Measurements from ENCODE around the gene ZNF579. TPM values are rescaled to one million over a fixed set of nuclear protein-coding genes. Genes with fewer than 3 reads are reported as not detected.

Gene ZNF579
- total and polyA plus RNA-seq, 2 of the 8 experiments (the other 6 are each of a cell fraction or from before 2014, with no cell fraction given), result 10.0 to 18.9 TPM

DNA sequence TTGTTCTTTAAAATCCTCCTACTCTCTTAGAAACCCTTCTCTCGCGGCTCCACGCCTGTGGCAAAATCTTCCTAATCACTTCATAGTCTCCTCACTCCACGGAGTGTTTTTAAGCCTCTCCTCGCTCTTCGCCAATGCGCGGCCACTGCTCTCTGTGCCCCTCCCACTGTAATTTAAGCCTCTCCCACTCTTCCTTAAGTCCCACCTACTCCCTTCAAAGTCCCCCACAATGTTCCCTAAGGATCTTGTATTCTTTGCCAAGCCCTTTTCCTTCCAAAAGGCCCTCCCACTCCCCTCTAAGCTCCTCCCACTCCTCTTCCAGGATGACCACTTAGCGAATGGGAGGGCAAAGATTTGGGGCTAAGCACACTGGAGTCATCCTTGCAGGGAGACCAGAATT is 17.4 kb upstream of the ZNF579 start:
- H3K27ac ChIP-seq (ENCODE audit: low read depth, low read length), result no peak overlapping the region
- H2AFZ ChIP-seq (ENCODE audit: low read length), result no peak overlapping the region
- no peak overlapping the region for H4K8ac ChIP-seq (ENCODE audit: extremely low read depth, insufficient read depth, low read length)
- no peak overlapping the region for H2BK120ac ChIP-seq (replicated peaks; ENCODE audit: low read depth, low read length)
- WGBS, 2 experiments (ENCODE audit: extremely low coverage in 1 of 2, insufficient coverage in 1 of 2, insufficient read length in 1 of 2, insufficient replicate concordance in 2 of 2, low coverage in 1 of 2, low lambda C conversion rate in 2 of 2, missing lambda C conversion rate in 1 of 2), result 78% methylated on average over 9 of the region's 9 CpGs; no CpG with 5 or more reads in 1 of the 2 experiments
- peaks cover 0 to 10% (median 8%) of the 10 kb centered on the region in 4 experiments; a peak in 3 of 8 replicates for H3K36me3 ChIP-seq (ENCODE audit: control insufficient read depth in 2 of 4, insufficient read depth in 4 of 4, low read length in 3 of 4)
- no peak overlapping the region for H2BK20ac ChIP-seq (ENCODE audit: low read length)
- H3K9me3 ChIP-seq (ENCODE audit: insufficient read depth in 2 of 2, low read depth in 1 of 2, low read length in 1 of 2), result no peaks in the 10 kb centered on the region
- H2BK15ac ChIP-seq (ENCODE audit: low read length), result no peak overlapping the region
- H2BK12ac ChIP-seq (ENCODE audit: low read depth, low read length), result 0 out of 2 replicates have a peak overlapping the region, but pooled peaks have one; percentile 63
- POLR2A ChIA-PET (ENCODE audit: partially characterized antibody), result interaction anchor here (1.0 to 3.7 kb wide), 16 partner anchors 10 to 191 kb away, joined by 3 to 42 read pairs (median 8); partner anchors contain the start of genes NAT14, U2AF2, UBE2S and ZNF579
- peaks cover 10% of the 10 kb centered on the region; the same call in 1 of the 2 replicates for H3K23me2 ChIP-seq (ENCODE audit: low read depth, low read length)
- peaks cover 0 to 2% (median 0%) of the 10 kb centered on the region in 4 experiments; a peak in 1 of 7 replicates for H3K27me3 ChIP-seq (replicated peaks in 1 of 4; ENCODE audit: control insufficient read depth in 3 of 4, extremely low read depth in 1 of 4, insufficient read depth in 3 of 4, low read length in 3 of 4)
- H3K4me2 ChIP-seq (ENCODE audit: insufficient read depth in 1 of 2, low read depth in 2 of 2, low read length in 2 of 2), result peak overlapping the region; percentile 52 to 72; a peak in 3 of 4 replicates
- CTCF ChIA-PET (ENCODE audit: partially characterized antibody), result interaction anchor here (2.6 to 2.7 kb wide), 2 partner anchors 8 to 35 kb away, joined by 10 to 12 read pairs; partner anchors contain the start of gene ZNF865
- no peak overlapping the region for H4K91ac ChIP-seq (replicated peaks; ENCODE audit: insufficient read length, low read length)
- peaks cover 3% of the 10 kb centered on the region for H3K79me1 ChIP-seq (ENCODE audit: low read depth, low read length)
- no peak overlapping the region for H3K4ac ChIP-seq (replicated peaks; ENCODE audit: insufficient read length, low read depth, low read length)
- peak in 1 of 2 experiments; percentile 48 for DNase-seq (ENCODE audit: low read depth in 1 of 2, low spot score in 2 of 2)
- peak overlapping the region; percentile 66; the same call in 1 of the 2 replicates for H2BK5ac ChIP-seq (ENCODE audit: low read depth, low read length)
- H4K5ac ChIP-seq (ENCODE audit: insufficient read length, low read depth, low read length), result no peak overlapping the region
- H3K18ac ChIP-seq (ENCODE audit: extremely low read depth, low read length), result no peak overlapping the region; the same call in 1 of the 2 replicates
- peaks cover 0 to 3% of the 10 kb centered on the region in 2 experiments; a peak in 2 of 4 replicates for H3K79me2 ChIP-seq (ENCODE audit: control insufficient read depth in 1 of 2, insufficient read depth in 2 of 2, low read length in 2 of 2)
- H3K9ac ChIP-seq (replicated peaks in 1 of 4; ENCODE audit: extremely low read depth in 1 of 4, low read depth in 3 of 4, low read length in 3 of 4), result no peak overlapping the region
- H3K4me3 ChIP-seq (ENCODE audit: extremely low read depth in 1 of 4, insufficient read depth in 2 of 4, low read depth in 3 of 4, low read length in 4 of 4), result peak overlapping the region in 3 of 4 experiments; percentile 25 to 78 (median 42); a peak in 5 of 8 replicates
- no peak overlapping the region for H3K56ac ChIP-seq (replicated peaks; ENCODE audit: insufficient read length, low read depth, low read length)
- H3K4me1 ChIP-seq (replicated peaks in 1 of 4; ENCODE audit: control insufficient read depth in 3 of 4, insufficient read depth in 4 of 4, low read length in 3 of 4), result peaks cover 0 to 11% (median 6%) of the 10 kb centered on the region in 4 experiments; a peak in 5 of 7 replicates
- no peak overlapping the region for H3K23ac ChIP-seq (ENCODE audit: insufficient read length)
- H3K14ac ChIP-seq (ENCODE audit: insufficient read length), result no peak overlapping the region
- peak; percentile 58 for FAIRE-seq
- H2AK5ac ChIP-seq (ENCODE audit: low read depth, low read length), result no peak overlapping the region
- peaks cover 0 to 2% of the 10 kb centered on the region in 2 experiments for H4K20me1 ChIP-seq (replicated peaks in 1 of 2; ENCODE audit: control insufficient read depth in 1 of 2, insufficient read depth in 2 of 2, low read length in 2 of 2)
- TF ChIP-seq CREB1 (IDR thresholded peaks at IDR 0.05), result no peak
- TF ChIP-seq EZH2 (IDR thresholded peaks at IDR 0.05; ENCODE audit: low read depth, low read length, severe bottlenecking), result no peak
- TF ChIP-seq JUND (IDR thresholded peaks at IDR 0.05; ENCODE audit: low read length), result no peak
- no peak for TF ChIP-seq BACH1 (IDR thresholded peaks at IDR 0.05; ENCODE audit: low read length)
- no peak for TF ChIP-seq CHD2 (IDR thresholded peaks at IDR 0.05; ENCODE audit: low read length)
- no peak for TF ChIP-seq ASH2L (IDR thresholded peaks at IDR 0.05; ENCODE audit: low read length)
- TF ChIP-seq TBP (IDR thresholded peaks at IDR 0.05; ENCODE audit: low read depth, low read length), result no peak
- TF ChIP-seq EGR1 (IDR thresholded peaks at IDR 0.05; ENCODE audit: borderline replicate concordance, low read depth, low read length), result no peak
- no peak for TF ChIP-seq SIX5 (IDR thresholded peaks at IDR 0.05; ENCODE audit: low read depth, low read length)
- TF ChIP-seq POLR2A (IDR thresholded peaks at IDR 0.05; ENCODE audit: control extremely low read depth in 1 of 2, low read depth in 2 of 2, low read length in 2 of 2), result no peak
- TF ChIP-seq SAP30 (IDR thresholded peaks at IDR 0.05; ENCODE audit: insufficient read depth, insufficient replicate concordance, low read length), result no peak
- TF ChIP-seq SP2 (IDR thresholded peaks at IDR 0.05; ENCODE audit: low read length), result no peak
- TF ChIP-seq KDM4A (IDR thresholded peaks at IDR 0.05; ENCODE audit: low read depth, low read length, severe bottlenecking), result no peak
- no peak for TF ChIP-seq SRF (IDR thresholded peaks at IDR 0.05; ENCODE audit: low read depth, low read length)
- TF ChIP-seq HDAC6 (IDR thresholded peaks at IDR 0.05; ENCODE audit: low read depth, low read length), result no peak

All from H1 (cell line).